Astrocyte of the spinal cord (primary cell): ENCODE measurements around the gene AGPAT4.

Experiments
- DNase-seq: peaks from one replicate; pipeline ENCODE4 v3.0.0; 2011; ENCODE audit warnings: low read depth, low spot score
- H3K4me3 ChIP-seq: 2 replicates; pipeline ENCODE4 v1.5.1; 2011; ENCODE audit warnings: low read depth, mild to moderate bottlenecking, low read length, moderate library complexity
- in situ Hi-C: cut with HindIII; loops from 2 replicates; pipeline ENCODE4 v1.10.0; 2017; ENCODE audit warnings: low sequenced_read_pairs
- TF ChIP-seq, protein P1 (sequence below): IDR thresholded peaks from 2 replicates; pipeline ENCODE4 v1.5.1; 2012; ENCODE audit warnings: low read depth, mild to moderate bottlenecking, low read length, inconsistent platforms

AGPAT4 gene

DNA sequence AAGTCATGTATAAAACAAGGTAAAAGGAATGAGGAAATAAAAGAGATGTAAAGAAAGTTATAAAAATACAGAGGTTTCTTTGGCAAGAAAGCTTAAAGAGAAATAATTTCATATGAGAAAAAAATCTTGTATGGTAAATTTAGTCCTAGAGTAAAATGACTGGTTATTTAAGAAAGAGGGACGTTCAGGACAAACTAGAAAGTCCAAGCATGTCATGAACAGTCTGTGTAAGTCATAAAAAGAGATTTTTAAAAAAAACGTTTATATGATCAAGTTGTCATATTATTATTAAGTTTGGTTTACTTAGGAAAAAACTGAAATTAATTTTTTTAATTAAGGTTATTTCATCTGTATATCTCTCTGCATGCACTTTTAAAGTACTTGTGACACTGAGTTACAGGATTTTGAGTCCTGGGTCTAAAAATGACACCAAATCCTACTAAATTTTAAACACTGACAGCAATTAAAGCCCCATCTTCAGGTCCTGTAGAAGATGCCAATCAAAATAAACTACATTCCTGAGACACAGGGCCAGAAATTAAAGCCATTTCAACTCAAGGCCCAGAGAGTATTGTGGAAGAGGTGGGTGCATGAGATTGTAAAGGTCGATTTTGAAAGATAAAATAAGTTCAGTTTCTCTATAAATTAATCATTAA lies 62.4 kb downstream of the AGPAT4 start:
- TF ChIP-seq, protein P1, sequence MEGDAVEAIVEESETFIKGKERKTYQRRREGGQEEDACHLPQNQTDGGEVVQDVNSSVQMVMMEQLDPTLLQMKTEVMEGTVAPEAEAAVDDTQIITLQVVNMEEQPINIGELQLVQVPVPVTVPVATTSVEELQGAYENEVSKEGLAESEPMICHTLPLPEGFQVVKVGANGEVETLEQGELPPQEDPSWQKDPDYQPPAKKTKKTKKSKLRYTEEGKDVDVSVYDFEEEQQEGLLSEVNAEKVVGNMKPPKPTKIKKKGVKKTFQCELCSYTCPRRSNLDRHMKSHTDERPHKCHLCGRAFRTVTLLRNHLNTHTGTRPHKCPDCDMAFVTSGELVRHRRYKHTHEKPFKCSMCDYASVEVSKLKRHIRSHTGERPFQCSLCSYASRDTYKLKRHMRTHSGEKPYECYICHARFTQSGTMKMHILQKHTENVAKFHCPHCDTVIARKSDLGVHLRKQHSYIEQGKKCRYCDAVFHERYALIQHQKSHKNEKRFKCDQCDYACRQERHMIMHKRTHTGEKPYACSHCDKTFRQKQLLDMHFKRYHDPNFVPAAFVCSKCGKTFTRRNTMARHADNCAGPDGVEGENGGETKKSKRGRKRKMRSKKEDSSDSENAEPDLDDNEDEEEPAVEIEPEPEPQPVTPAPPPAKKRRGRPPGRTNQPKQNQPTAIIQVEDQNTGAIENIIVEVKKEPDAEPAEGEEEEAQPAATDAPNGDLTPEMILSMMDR = no peak
- DNase-seq = no peak
- in situ Hi-C loops = no loop called here
- H3K4me3 ChIP-seq = no peak overlapping the region

DNA sequence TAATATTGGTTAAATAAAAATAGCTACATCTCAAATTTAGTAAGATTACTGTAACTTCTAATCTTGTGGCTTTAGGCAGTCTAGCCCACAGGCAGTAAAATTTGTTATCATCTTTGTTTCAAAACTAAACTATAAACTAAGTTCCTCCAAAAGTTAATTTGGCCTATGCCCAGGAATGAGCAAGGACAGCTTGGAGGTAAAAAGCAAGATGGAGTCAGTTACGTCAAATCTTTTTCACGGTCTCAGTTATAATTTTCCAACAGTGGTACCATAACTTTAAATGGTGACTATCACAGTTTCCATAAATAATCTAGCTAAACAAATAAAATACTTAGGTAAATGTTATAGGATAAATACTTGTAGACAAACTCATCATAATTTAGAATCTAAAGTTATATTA lies 63.0 kb downstream of the AGPAT4 start:
- DNase-seq = no peak
- TF ChIP-seq, protein P1 = no peak
- H3K4me3 ChIP-seq = no peak overlapping the region
- in situ Hi-C loops = no loop called here

DNA sequence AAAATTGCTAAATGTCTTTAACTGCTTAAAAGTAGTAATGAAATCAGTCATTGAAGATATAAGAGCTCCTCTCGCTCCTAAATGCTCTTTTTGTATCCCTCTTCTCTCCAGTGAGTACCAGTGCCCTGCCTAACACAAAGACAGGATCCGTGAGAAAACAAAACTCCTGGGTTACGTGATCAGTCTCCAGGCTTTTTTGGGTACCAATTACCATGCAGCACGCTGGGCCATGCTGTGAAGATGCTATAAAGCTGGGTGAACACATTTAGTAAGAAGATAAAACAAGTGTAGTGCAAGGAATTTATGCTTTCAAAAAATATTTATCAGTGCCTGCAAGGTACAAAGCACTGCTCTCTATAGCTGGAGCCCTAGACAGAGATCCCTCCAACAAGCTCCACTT lies 66.7 kb downstream of the AGPAT4 start:
- no peak for DNase-seq
- TF ChIP-seq, protein P1 = no peak
- no peak overlapping the region for H3K4me3 ChIP-seq
- in situ Hi-C loops = no loop called here

DNA sequence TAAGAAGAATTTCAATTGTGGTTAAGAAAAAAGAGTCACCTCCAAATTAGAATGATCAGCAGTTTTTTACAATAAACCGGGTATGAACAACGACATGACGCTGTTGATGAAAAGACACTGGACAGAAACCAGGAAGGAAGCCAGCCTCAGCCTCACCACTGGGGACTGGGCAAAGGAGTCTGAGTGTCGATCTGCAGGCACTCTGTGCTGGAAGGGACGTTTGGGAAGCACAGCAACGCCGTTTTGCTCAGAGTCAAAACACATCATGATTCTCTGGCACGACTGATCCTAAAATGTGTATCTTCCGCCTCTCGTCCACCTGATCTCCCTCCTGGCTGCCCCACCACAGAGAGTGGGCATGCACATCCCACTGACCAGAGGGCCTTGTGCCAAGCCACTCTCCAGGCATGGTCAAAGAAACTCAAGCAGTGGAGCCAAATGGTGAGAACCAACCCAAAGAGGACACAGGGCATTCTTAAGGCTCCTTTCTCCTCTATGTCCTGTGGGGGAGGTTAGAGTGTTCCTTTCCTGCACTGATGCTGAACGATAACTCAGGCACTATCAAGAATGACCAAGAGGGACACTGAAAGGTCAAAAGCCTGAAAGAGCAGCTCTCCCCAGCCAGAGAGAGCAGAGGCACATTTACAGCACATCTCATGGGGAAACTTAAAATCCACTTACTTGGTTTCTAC lies 68.8 kb downstream of the AGPAT4 start:
- TF ChIP-seq, protein P1 = no peak
- no peak overlapping the region for H3K4me3 ChIP-seq
- in situ Hi-C loops = no loop called here
- peak; percentile 18 for DNase-seq

DNA sequence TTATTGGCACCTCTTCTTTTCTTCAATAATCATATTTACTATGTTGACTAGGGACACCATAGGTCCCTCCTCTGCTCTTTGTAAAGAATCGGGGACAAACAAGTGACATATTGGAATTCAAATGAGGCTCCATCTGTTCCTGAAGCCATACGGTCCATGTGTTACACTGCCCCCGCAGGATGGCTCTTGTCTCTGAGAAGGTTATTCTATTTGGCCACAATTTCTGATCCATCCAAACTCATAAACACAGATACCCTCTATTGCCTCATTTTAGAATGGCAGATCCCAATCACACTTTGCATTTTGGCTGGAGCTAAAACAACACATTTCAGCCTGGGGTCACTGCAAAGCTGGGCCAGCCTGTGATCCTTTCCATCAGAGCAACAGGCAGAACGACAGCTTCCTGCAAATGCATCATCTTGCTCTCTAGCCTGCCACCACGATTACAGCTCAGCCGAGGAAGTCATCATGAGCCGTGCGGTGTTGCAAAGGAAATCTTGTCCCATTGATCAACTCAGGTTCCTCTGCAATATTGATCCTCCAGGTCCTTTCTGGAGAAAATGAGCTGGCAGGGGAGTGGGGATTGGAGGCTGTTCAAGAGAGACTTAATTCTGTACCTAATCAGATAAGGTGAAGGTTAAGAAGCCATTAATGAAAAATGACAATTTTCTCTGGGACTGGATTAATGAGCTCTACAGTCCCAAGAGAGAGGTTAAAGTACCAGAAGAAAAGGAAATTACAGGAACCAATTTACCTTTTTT lies 73.1 kb downstream of the AGPAT4 start:
- in situ Hi-C loops = no loop called here
- TF ChIP-seq, protein P1 = peak; percentile 8

DNA sequence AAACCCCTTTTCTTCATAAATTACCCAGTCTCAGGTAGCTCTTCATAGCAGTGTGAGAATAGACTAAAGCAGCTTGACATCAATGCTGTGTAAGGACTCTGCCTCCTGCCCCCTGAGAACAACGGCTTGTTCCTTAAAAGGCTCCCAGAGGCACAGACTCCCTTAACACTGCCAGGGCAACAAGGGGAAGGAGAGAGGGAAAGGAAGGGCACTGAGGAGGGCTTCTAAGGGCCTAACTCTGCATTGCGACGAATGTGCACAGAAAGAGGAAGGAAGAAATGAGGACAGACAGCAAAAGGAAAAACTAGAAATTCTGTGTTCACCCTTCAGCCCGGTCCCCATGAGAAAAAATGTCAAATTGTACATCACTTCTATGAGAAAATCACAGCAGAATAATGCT lies 74.0 kb downstream of the AGPAT4 start:
- no peak overlapping the region for H3K4me3 ChIP-seq
- in situ Hi-C loops = no loop called here
- DNase-seq = no peak
- TF ChIP-seq, protein P1 = no peak

More for the DNA sequence above, 73.1 kb downstream of the AGPAT4 start:
- H3K4me3 ChIP-seq = no peak overlapping the region
- DNase-seq = no peak
